ENCODE data around the gene TMEM132E. TPM values are rescaled to one million over a fixed set of nuclear protein-coding genes. Genes with fewer than 3 reads are reported as not detected.

Gene TMEM132E
- total and polyA plus RNA-seq, 10 of the 15 experiments (the other 5 are each of a cell fraction or from before 2014, with no cell fraction given), result not detected

GRCh38 chr17:34653511-34653910, 74.1 kb downstream of the TMEM132E start (continued):
- TF ChIP-seq NKRF (conservative IDR thresholded peaks at IDR 0.05) (no peak), CREM (IDR thresholded peaks at IDR 0.05; ENCODE audit: low read depth) (no peak), PML (IDR thresholded peaks at IDR 0.05; ENCODE audit: low read length) (no peak)

GRCh38 chr17:34654276-34654880, 75.0 kb downstream of the TMEM132E start:
- no peaks in the 10 kb centered on the region for H3K9me3 ChIP-seq (replicated peaks; ENCODE audit: control insufficient read depth, insufficient read depth, low read length)
- BruUV-seq (replicated peaks), result no TSS peak
- SMC1A ChIA-PET (ENCODE audit: uncharacterized antibody, unreplicated experiment), result no interaction called here
- RAD21 ChIA-PET (ENCODE audit: unreplicated experiment), result no interaction called here
- intact Hi-C loops (cut with micrococcal nuclease; ENCODE audit: unreplicated experiment), result no loop called here
- H4K20me1 ChIP-seq (ENCODE audit: control insufficient read depth, insufficient read depth), result no peaks in the 10 kb centered on the region
- H3K4me3 ChIP-seq, result no peak overlapping the region
- H2AFZ ChIP-seq (ENCODE audit: control insufficient read depth, low read depth, low read length), result no peak overlapping the region
- H3K36me3 ChIP-seq (ENCODE audit: control insufficient read depth in 2 of 2, insufficient read depth in 2 of 2, low read length in 1 of 2), result no peaks in the 10 kb centered on the region
- H3K9ac ChIP-seq (ENCODE audit: control insufficient read depth, insufficient read depth, low read length), result no peak overlapping the region
- H3K4me1 ChIP-seq (ENCODE audit: control insufficient read depth, insufficient read depth, low read length), result no peaks in the 10 kb centered on the region
- no peak overlapping the region for H3K4me2 ChIP-seq (ENCODE audit: control insufficient read depth, insufficient read depth)
- peaks cover 0 to 1% of the 10 kb centered on the region in 2 experiments; a peak in 3 of 4 replicates for H3K27me3 ChIP-seq (replicated peaks in 1 of 2; ENCODE audit: control insufficient read depth in 2 of 2, insufficient read depth in 2 of 2, low read length in 1 of 2)
- CTCF ChIA-PET, result no interaction called here
- 5% methylated on average over 4 of the region's 4 CpGs for WGBS (ENCODE audit: insufficient coverage, insufficient replicate concordance, low lambda C conversion rate, missing lambda C conversion rate)
- TF ChIP-seq LARP7 (IDR thresholded peaks at IDR 0.05), result no peak
- no peak for TF ChIP-seq NBN (IDR thresholded peaks at IDR 0.05)
- TF ChIP-seq NR2C1 (IDR thresholded peaks at IDR 0.05), result no peak
- TF ChIP-seq KDM1A (IDR thresholded peaks at IDR 0.05; ENCODE audit: borderline replicate concordance), result no peak
- ATAC-seq, result no peak
- FAIRE-seq, result no peak
- H3K79me2 ChIP-seq (ENCODE audit: control insufficient read depth, insufficient read depth, low read length), result no peaks in the 10 kb centered on the region
- POLR2A ChIA-PET, result no interaction called here
- DNase-seq (ENCODE audit: low read depth, low spot score), result no peak
- no peak overlapping the region for H3K27ac ChIP-seq (ENCODE audit: control insufficient read depth, insufficient read depth)
- in situ Hi-C loops (cut with MboI), result no loop called here

Measured in GM12878 (cell line).